GM12891 (cell line): ENCODE data around the gene ARHGAP6.

Source experiments
- DNase-seq: peaks from one replicate; pipeline ENCODE4 v3.0.0; 2011; ENCODE audit warnings: low spot score; ENCODE audit not compliant: insufficient read length
- FAIRE-seq: peaks from 2 replicates; lab custom pipeline; 2011; peaks lifted over from hg19 to GRCh38; lab: Jason Lieb, UNC
- PAX5 ChIP-seq: IDR thresholded peaks from 2 replicates; pipeline ENCODE4 v1.6.1; 2011; ENCODE audit warnings: low read length, moderate library complexity, mild to moderate bottlenecking; ENCODE audit not compliant: insufficient read depth, severe bottlenecking
- POLR2A ChIP-seq: IDR thresholded peaks from 2 replicates; pipeline ENCODE4 v1.6.1; 2011; ENCODE audit warnings: low read depth, low read length, control low read depth
- POLR2AphosphoS5 ChIP-seq: IDR thresholded peaks from 2 replicates; pipeline ENCODE4 v1.6.1; 2011; ENCODE audit warnings: low read depth, low read length, control low read depth
- POU2F2 ChIP-seq: IDR thresholded peaks from 2 replicates; pipeline ENCODE4 v1.6.1; 2011; ENCODE audit warnings: low read depth, mild to moderate bottlenecking, control low read depth, low read length, moderate library complexity
- SPI1 ChIP-seq: IDR thresholded peaks from 2 replicates; pipeline ENCODE4 v1.6.1; 2011; ENCODE audit warnings: low read depth, low read length, control low read depth
- TAF1 ChIP-seq: IDR thresholded peaks from 2 replicates; pipeline ENCODE4 v1.6.1; 2011; ENCODE audit warnings: low read depth, low read length, control low read depth

Gene ARHGAP6

GRCh38 chrX:11438380-11438723 lies 227.4 kb downstream of the ARHGAP6 start:
- TF ChIP-seq PAX5 (no peak), SPI1 (no peak), POLR2AphosphoS5 (no peak), POU2F2 (no peak), POLR2A (no peak), TAF1 (no peak)
- FAIRE-seq (no peak), DNase-seq (no peak)

GRCh38 chrX:11437642-11438379 lies 227.9 kb downstream of the ARHGAP6 start:
- TF ChIP-seq SPI1 (no peak), POLR2AphosphoS5 (no peak), POLR2A (no peak), TAF1 (no peak)
- no peak for DNase-seq
- no peak for FAIRE-seq

- TF ChIP-seq POLR2A (no peak), TAF1 (no peak), SPI1 (no peak), POU2F2 (no peak), PAX5 (no peak), POLR2AphosphoS5 (no peak)
- FAIRE-seq (no peak), DNase-seq (no peak)
Measured at GRCh38 chrX:11435568-11435967, 230.2 kb downstream of the ARHGAP6 start.

- no peak for TF ChIP-seq POU2F2
- no peak for TF ChIP-seq POLR2A
- no peak for TF ChIP-seq PAX5
- no peak for TF ChIP-seq TAF1
- no peak for TF ChIP-seq SPI1
- TF ChIP-seq POLR2AphosphoS5 = no peak
- FAIRE-seq (no peak), DNase-seq (no peak)
Measured at GRCh38 chrX:11434607-11435006, 231.1 kb downstream of the ARHGAP6 start.

- no peak for FAIRE-seq
- TF ChIP-seq SPI1 (peak; percentile 78), POU2F2 (no peak)
Measured at GRCh38 chrX:11431786-11432185, 233.9 kb downstream of the ARHGAP6 start.

GRCh38 chrX:11430271-11430670 lies 235.4 kb downstream of the ARHGAP6 start:
- no peak for TF ChIP-seq POU2F2
- TF ChIP-seq POLR2A = no peak
- no peak for TF ChIP-seq TAF1
- TF ChIP-seq SPI1 = no peak
- no peak for TF ChIP-seq PAX5
- no peak for TF ChIP-seq POLR2AphosphoS5
- no peak for FAIRE-seq
- no peak for DNase-seq

More at GRCh38 chrX:11431786-11432185, 233.9 kb downstream of the ARHGAP6 start:
- no peak for DNase-seq

GRCh38 chrX:11429538-11430085 lies 236.1 kb downstream of the ARHGAP6 start:
- FAIRE-seq (no peak), DNase-seq (no peak)
- TF ChIP-seq POU2F2 (no peak), PAX5 (no peak), TAF1 (no peak), POLR2A (no peak), POLR2AphosphoS5 (no peak), SPI1 (no peak)

- TF ChIP-seq POU2F2 (no peak), SPI1 (no peak)
- FAIRE-seq = no peak
- DNase-seq = no peak
Measured at GRCh38 chrX:11427453-11428071, 238.2 kb downstream of the ARHGAP6 start.

- FAIRE-seq (no peak), DNase-seq (no peak)
- no peak for TF ChIP-seq TAF1
- TF ChIP-seq POLR2A = no peak
- no peak for TF ChIP-seq PAX5
- TF ChIP-seq POU2F2 = no peak
- TF ChIP-seq POLR2AphosphoS5 = no peak
- no peak for TF ChIP-seq SPI1
Measured at GRCh38 chrX:11426712-11427452, 238.8 kb downstream of the ARHGAP6 start.
